HFFc6 (cell line): ENCODE measurements around the gene SON. TPM values are rescaled to one million over a fixed set of nuclear protein-coding genes. Genes with fewer than 3 reads are reported as not detected.
"Not testable (repeated sequence)": the region's sequence is repeated elsewhere in the genome, so short reads cannot be mapped to it uniquely, and the experiment has no call there.

Experiments used
- DNase-seq: peaks from one replicate; pipeline ENCODE4 v3.0.0-alpha.2; 2018
- H3K27ac Mint-ChIP-seq: 2 replicates; pipeline ENCODE4 v1.8.0; 2020; ENCODE audit warnings: mild to moderate bottlenecking, mixed read lengths
- H3K27me3 Mint-ChIP-seq: 2 replicates; pipeline ENCODE4 v1.8.0; 2021; ENCODE audit warnings: mild to moderate bottlenecking, moderate library complexity, mixed read lengths; ENCODE audit not compliant: insufficient read depth
- H3K36me3 Mint-ChIP-seq: 2 replicates; pipeline ENCODE4 v1.8.0; 2021; ENCODE audit warnings: low read depth, mixed read lengths
- H3K4me1 Mint-ChIP-seq: 2 replicates; pipeline ENCODE4 v1.8.0; 2020; ENCODE audit warnings: low read depth, mixed read lengths
- H3K4me3 Mint-ChIP-seq: 2 replicates; pipeline ENCODE4 v1.8.0; 2020; ENCODE audit warnings: mild to moderate bottlenecking, moderate library complexity, mixed read lengths
- H3K9me3 Mint-ChIP-seq: 2 replicates; pipeline ENCODE4 v1.8.0; 2020; ENCODE audit warnings: mild to moderate bottlenecking, mixed read lengths
- total RNA-seq, 6 experiments: library from RNA; stranded (reverse); fragmentation: NEBNext Ultra II Directional; extraction: Animal tissue kit (Norgen Biotek cat#: 25700); gene quantifications; 2 replicates in 1 of 6; 3 replicates in 5 of 6; pipeline ENCODE4 v1.2.3, GENCODE V29; 2021
- TF ChIP-seq, protein P1 (sequence below): fragments of 200-600 bp; sonication (generic); IDR thresholded peaks from 2 replicates; pipeline ENCODE4 v1.5.0; 2021; ENCODE audit warnings: antibody characterized with exemption, mild to moderate bottlenecking

Gene SON
- total RNA-seq, 6 experiments from 2014 or later = 193 to 233 (median 219) TPM

GRCh38 chr21:33618407-33618806, 75.6 kb downstream of the SON start:
- Mint-ChIP-seq H3K4me1 (no peaks in the 10 kb centered on the region), H3K27me3 (peaks cover 2% of the 10 kb centered on the region; the same call in 1 of the 2 replicates), H3K9me3 (no peaks in the 10 kb centered on the region), H3K4me3 (no peak overlapping the region), H3K27ac (no peak overlapping the region), H3K36me3 (peaks cover 19% of the 10 kb centered on the region)
- DNase-seq = no peak
- TF ChIP-seq, protein P1, sequence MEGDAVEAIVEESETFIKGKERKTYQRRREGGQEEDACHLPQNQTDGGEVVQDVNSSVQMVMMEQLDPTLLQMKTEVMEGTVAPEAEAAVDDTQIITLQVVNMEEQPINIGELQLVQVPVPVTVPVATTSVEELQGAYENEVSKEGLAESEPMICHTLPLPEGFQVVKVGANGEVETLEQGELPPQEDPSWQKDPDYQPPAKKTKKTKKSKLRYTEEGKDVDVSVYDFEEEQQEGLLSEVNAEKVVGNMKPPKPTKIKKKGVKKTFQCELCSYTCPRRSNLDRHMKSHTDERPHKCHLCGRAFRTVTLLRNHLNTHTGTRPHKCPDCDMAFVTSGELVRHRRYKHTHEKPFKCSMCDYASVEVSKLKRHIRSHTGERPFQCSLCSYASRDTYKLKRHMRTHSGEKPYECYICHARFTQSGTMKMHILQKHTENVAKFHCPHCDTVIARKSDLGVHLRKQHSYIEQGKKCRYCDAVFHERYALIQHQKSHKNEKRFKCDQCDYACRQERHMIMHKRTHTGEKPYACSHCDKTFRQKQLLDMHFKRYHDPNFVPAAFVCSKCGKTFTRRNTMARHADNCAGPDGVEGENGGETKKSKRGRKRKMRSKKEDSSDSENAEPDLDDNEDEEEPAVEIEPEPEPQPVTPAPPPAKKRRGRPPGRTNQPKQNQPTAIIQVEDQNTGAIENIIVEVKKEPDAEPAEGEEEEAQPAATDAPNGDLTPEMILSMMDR = no peak

- TF ChIP-seq, protein P1 = no peak
- no peaks in the 10 kb centered on the region for H3K4me1 Mint-ChIP-seq
- H3K27ac Mint-ChIP-seq = no peak overlapping the region
- no peak for DNase-seq
- no peaks in the 10 kb centered on the region for H3K9me3 Mint-ChIP-seq
- no peak overlapping the region for H3K4me3 Mint-ChIP-seq
- peaks cover 19% of the 10 kb centered on the region for H3K36me3 Mint-ChIP-seq
- peaks cover 2% of the 10 kb centered on the region; the same call in 1 of the 2 replicates for H3K27me3 Mint-ChIP-seq
These were observed 76.9 kb downstream of the SON start for GRCh38 chr21:33619726-33620125.

DNA sequence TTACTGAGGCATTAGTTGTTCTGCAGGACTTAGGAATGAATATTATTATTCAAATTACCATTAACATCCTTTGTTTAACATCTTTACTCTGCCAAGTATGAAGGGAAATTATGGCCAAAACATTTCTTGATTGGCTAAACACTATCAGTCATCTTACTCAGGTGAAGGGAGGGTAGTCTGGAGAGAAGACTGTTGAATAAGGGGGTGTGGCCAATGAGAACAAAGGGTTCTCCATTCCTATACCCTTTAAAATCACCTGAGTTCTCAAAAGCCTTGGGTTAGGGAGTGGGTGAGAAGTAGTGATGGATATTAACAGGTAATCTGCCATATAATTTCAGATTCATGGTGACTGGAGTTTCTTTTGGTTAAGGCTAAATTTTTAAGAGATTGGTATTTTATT, 79.4 kb downstream of the SON start:
- Mint-ChIP-seq H3K27me3 (no peaks in the 10 kb centered on the region), H3K9me3 (no peaks in the 10 kb centered on the region), H3K27ac (no peak overlapping the region), H3K4me1 (no peaks in the 10 kb centered on the region), H3K4me3 (no peak overlapping the region), H3K36me3 (peaks cover 18% of the 10 kb centered on the region)
- DNase-seq = no peak
- TF ChIP-seq, protein P1 = no peak

DNA sequence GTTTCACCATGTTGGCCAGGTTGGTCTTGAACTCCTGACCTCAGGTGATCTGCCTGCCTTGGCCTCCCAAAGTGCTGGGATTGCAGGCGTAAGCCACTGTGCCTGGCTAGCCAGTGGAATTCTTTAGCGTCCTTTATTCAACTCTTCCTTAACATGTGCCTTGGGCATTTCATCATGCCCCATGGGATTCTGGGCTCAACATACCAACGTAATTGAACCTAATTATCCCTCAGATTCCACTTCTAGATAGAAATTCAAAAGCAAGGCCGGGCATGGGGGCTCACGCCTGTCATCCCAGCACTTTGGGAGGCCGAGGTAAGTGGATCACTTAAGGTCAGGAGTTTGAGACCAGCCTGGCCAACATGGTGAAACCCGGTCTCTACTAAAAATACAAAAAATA, 83.3 kb downstream of the SON start:
- H3K27ac Mint-ChIP-seq, H3K4me1 Mint-ChIP-seq: not testable (repeated sequence)

More for the DNA sequence above, 83.3 kb downstream of the SON start:
- H3K4me3 Mint-ChIP-seq, H3K9me3 Mint-ChIP-seq, H3K27me3 Mint-ChIP-seq, DNase-seq: not testable (repeated sequence)
- peaks cover 13% of the 10 kb centered on the region for H3K36me3 Mint-ChIP-seq

Other genes with a start within 250 kb of the SON start
- gene IFNAR1, start 218.1 kb upstream of the SON start, total RNA-seq = 10 to 100 TPM; 42.0 to 49.7 (median 43.6) TPM
- 10 to 100 TPM; 51.2 to 68.6 (median 64.2) TPM for gene IFNGR2, start 139.6 kb upstream of the SON start, total RNA-seq
- 10 to 100 TPM; 22.9 to 30.3 (median 24.5) TPM for gene TMEM50B, start 63.1 kb upstream of the SON start, total RNA-seq
- 1 to 10 TPM in 5 of 6 experiments, under 1 TPM in 1; 0.91 to 2.2 (median 1.2) TPM for gene DNAJC28, start 51.3 kb upstream of the SON start, total RNA-seq
- gene GART, start 921 bp upstream of the SON start, total RNA-seq = 10 to 100 TPM; 72.6 to 87.5 (median 80.2) TPM
- 10 to 100 TPM; 14.7 to 32.0 (median 28.6) TPM for gene DONSON, start 45.6 kb downstream of the SON start, total RNA-seq
- 10 to 100 TPM; 28.0 to 32.8 (median 30.2) TPM for gene CRYZL1, start 98.7 kb downstream of the SON start, total RNA-seq
- 10 to 100 TPM; 47.7 to 54.8 (median 54.0) TPM for gene ITSN1, start 99.5 kb downstream of the SON start, total RNA-seq